ENCODE measurements around the gene PIF1.
"Not testable (repeated sequence)": the region's sequence is repeated elsewhere in the genome, so short reads cannot be mapped to it uniquely, and the experiment has no call there.

PIF1 gene

GRCh38 chr15:64847448-64847847, 22.0 kb upstream of the PIF1 start:
- no peak for DNase-seq

DNA sequence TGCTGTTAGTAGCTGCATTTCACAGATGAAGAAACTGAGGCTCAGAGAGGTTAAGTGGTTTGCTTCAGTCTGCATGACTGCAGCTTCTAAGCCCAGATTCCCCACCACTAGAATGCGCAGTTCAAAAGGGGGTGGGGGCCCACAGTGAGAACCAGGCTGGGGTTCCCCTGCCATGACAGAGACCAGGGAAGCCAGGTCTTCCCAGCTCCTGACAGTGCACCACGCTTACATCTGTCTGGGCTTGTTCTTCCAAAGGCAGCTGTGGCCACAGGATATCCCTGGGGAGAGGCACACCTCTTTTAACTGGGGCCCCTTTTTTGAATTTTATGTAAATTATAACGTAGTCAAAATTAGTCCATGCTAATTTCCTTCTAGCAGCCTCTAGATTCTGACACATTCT, 21.6 kb upstream of the PIF1 start:
- DNase-seq, result no peak

GRCh38 chr15:64845831-64846595, 20.6 kb upstream of the PIF1 start:
- DNase-seq, result no peak

DNA sequence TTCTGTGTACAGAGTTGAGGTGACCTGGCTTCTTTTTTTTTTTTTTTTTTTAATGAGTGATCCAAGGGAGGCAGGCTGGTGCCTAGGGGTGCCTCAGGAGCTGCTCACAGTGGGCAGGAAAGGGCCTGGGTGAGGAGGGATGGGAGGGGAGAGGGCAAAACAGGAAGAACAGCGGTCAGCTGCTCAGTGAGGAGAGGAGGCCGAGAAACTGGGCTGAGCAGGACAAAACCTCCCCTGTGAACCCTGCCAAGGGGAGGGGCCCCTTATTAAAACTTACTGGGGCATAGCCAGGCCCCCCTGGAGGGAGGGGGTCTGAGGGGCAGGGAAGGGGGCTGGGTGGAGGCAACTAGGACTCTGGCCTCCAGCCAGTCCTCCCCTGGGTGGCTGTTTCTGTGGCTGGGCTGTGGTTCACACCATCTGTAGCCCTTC, 19.8 kb upstream of the PIF1 start:
- DNase-seq, result peak in 1 of 2 experiments; percentile 3

- no peak for DNase-seq
These were observed 19.2 kb upstream of the PIF1 start for GRCh38 chr15:64844576-64845145.

DNA sequence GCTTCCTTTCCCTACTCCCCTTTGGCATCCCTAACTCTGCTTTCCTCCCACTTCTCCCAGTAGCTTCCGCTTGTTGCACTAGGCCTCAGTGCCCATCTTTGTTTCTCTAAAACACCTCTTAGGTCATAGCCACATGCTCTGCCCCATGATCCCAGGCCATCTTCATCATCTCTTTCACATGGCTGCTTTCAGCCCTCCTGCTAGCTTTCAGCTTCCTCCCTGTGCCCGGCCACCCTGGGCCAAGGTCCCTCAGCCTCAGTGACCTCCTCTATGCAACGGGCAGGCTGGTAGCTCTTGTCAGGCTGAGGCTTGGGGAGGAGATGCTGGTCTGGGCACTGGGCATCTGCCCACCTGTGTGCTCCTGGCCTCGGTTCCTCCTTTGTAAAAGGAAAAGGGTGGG, 18.5 kb upstream of the PIF1 start:
- DNase-seq, result no peak

- no peak for DNase-seq
These were observed 17.6 kb upstream of the PIF1 start for GRCh38 chr15:64842986-64843561.

DNA sequence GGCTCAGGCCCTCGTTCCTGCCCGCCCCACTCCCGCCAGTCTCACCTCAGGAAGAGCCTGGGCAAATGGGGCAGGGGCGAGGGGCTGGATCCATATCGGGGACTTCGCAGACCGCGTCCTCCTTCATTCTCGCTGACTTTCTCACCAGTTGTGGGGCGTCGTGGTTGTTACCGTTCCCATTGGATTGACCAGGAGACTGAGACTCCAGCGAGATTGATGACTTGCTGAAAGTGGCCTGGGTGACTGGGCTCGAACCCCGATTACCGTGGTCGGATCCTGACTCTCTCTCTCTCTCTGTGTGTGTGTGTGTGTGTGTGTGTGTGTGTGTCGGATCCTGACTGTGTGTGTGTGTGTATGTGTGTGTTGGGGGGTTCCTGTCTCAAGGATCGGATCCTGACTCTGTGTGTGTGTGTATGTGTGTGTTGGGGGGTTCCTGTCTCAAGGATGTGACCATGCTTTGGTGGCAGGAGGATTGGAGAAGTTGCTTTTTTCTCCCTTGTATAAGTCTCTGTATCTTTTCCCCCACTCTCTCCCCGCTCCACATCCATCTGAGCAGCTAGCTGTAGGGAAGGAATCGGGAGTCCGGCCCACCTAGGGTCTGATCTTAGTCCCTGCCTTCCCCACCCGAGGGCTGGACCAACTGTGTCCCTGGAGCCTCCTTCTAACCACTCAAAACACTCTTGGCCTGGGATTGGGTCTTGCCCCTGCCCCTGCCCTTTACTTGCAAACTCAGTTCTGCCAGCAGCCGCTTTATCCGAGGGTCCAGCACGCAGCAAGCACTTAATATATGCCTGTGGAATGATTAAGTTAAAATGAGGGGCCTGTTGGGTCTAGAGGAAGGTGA, 16.9 kb upstream of the PIF1 start:
- DNase-seq, result peak in 1 of 2 experiments; percentile 2

- peak; percentile 51 to 89 for DNase-seq
These were observed 16.1 kb upstream of the PIF1 start, which contains the start of gene PLEKHO2 for GRCh38 chr15:64841344-64842095. Gene PLEKHO2 (plus strand): TSS chr15:64841915. CDS start chr15:64842017, 102 bp downstream.

DNA sequence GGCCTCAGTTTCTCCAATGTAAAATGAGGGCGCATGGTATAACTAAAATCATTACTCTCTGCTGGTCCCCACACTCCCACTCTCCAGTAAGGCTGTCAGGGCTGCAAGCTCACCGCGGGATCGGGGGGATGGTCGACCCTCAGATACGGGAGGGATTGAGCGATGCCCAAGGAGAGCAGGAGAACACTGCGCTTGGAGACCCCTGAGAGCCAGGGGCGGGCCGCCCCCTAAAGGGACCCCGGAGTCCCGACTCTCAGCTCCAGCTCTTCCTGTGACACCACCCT, 15.6 kb upstream of the PIF1 start:
- DNase-seq, result no peak

- no peak for DNase-seq
These were observed 12.1 kb upstream of the PIF1 start for GRCh38 chr15:64837502-64837901.

DNA sequence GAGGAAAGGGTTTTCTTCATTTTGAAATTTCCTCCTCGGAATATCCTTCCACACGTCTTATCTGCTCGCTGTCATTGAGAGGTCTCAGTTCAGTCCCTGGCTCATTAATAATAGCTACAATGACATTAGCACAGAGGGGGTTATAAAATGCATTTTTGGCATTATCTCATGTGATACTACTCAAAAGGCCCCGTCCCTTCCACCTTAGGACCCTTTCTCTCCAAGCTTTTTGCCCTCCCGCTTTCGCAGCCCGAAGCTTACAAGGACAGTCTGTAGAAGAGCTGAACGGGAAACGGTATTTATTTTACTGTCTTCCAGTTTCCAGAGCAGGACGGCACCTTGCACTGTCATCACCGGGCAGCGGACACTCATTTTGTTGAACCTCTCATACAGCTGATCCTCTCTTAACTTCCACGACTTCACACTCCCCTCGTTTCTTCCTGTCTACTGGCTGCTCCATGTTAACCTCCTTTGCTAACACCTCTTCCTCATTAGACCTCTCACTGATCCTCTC, 10.6 kb upstream of the PIF1 start:
- no peak for DNase-seq

DNA sequence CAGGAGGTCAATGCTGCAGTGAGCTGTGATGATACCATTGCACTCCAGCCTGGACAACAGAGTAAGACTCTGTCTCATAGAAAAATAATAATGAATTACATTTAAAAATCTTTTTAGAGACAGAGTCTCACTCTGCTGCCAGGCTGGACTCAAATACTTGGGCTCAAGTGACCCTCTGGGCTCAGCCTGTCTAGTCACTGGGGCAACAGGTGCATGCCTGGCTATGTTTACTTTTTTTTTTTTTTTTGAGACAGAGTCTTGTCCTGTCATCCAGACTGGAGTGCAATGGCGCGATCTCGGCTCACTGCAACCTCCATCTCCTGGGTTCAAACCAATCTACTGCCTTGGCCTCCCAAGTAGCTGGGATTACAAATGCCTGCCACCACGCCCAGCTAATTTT, 8.2 kb upstream of the PIF1 start:
- no peak for DNase-seq

DNA sequence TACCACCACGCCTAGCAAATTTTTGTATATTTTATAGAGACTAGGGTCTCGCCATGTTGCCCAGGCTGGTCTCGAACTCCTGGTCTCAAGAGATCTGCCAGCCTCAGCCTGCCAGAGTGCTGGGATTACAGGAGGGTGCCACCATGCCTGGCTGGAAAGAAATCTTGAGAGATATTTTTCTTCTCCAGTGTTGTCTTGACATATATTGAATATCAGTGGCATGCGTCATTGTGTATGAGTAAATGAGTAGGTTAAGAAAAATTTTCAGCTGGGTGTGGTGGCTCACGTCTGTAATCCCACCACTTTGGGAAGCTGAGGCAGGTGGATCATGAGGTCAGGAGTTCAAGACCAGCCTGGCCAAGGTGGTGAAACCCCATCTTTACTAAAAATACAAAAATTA, 3.5 kb upstream of the PIF1 start:
- DNase-seq, result no peak

GRCh38 chr15:64824929-64825430, 467 bp downstream of the PIF1 start:
- DNase-seq, result no peak

DNA sequence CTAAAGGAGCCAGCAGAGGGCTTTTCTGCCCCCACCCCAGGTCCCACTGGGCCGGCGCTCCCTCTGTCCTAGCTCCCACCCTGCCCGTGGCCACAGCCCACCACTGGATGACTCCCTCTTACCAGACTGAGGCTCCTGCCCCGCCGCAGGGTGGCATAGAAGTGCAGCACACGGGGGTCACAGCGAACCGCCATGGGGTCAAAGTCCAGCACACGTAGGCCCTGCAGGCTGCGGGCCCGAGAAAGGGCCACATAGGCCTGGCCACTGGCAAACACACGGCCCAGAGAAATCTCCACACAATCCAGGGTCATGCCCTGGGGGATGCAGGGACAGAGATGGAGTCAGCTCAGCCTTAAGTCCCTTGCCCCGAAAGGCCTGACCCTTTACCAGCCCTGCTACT, 9.0 kb downstream of the PIF1 start:
- DNase-seq, result no peak

GRCh38 chr15:64814965-64815364, 10.5 kb downstream of the PIF1 start:
- DNase-seq, result not testable (repeated sequence)

DNA sequence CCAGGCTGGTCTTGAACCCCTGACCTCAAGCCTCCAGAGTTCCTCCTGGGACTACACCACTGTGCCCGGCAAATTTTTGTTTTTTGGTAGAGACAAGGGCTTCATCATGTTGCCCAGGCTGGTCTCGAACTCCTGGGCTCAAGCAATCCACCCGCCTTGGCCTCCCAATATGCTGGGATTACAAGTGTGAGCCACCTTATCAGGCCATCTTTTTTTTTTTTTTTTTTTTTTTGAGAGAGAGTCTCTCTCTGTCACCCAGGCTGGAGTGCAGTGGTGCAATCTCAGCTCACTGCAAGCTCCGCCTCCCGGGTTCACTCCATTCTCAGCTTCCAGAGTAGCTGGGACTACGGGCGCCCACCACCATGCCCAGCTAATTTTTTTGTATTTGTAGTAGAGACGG, 11.2 kb downstream of the PIF1 start:
- DNase-seq, result not testable (repeated sequence)

DNA sequence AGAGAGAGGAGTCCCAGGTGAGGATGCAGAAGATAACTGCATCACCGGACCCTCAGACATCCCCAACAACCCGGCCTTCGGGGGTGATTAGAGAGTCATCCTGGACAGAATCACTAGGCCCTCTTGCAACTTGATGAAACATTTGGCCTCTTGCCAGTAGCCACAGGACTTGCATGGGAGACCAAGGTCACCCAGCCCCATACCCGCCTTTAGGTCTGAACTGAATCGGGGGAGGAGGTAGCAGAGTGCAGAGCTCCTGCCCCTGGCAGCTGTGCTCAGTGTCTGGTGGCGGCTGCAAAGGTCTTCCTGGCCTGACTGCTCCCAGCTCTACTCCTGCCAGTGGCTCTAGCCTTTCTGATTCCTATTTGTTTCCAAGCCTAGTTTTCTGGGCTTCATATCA, 12.4 kb downstream of the PIF1 start:
- no peak for DNase-seq

- DNase-seq, result no peak
These were observed 14.7 kb downstream of the PIF1 start for GRCh38 chr15:64810497-64811326.

Measured in NCI-H446 (cell line).